Cerebellar cortex (tissue), 1 donor: ENCODE results near the gene APOBEC3C.
"Not testable (repeated sequence)": the region's sequence is repeated elsewhere in the genome, so short reads cannot be mapped to it uniquely, and the experiment has no call there.

ENCODE experiments used
- DNase-seq: peaks from one replicate; pipeline ENCODE4 v3.0.0-alpha.2; 2015; ENCODE audit warnings: low spot score

Gene APOBEC3C

GRCh38 chr22:39061290-39061689 is 47.2 kb downstream of the APOBEC3C start:
- DNase-seq = not testable (repeated sequence)

GRCh38 chr22:39061951-39062350 is 47.9 kb downstream of the APOBEC3C start:
- not testable (repeated sequence) for DNase-seq

- not testable (repeated sequence) for DNase-seq
Observed at GRCh38 chr22:39063904-39064303, 49.8 kb downstream of the APOBEC3C start.

GRCh38 chr22:39066442-39067276 is 52.6 kb downstream of the APOBEC3C start:
- not testable (repeated sequence) for DNase-seq

- no peak for DNase-seq
Observed at GRCh38 chr22:39068033-39068785, 54.2 kb downstream of the APOBEC3C start.
